ENCODE data around the gene KPNA6.

- no peak for TF ChIP-seq CTCF (IDR thresholded peaks at IDR 0.05)
- TF ChIP-seq POLR2A (IDR thresholded peaks at IDR 0.05) = no peak
These were observed 51.3 kb downstream of the KPNA6 start for GRCh38 chr1:32159189-32159588.
